GM21447 (cell line): ENCODE data around the gene SIK3.
"Not testable (repeated sequence)": the region's sequence is repeated elsewhere in the genome, so short reads cannot be mapped to it uniquely, and the experiment has no call there.

Experiments used
- ATAC-seq: cut with Tn5 transposase; IDR thresholded peaks from one replicate; pipeline ENCODE4 v1.9.1; 2021; ENCODE audit not compliant: unreplicated experiment

The SIK3 gene

GRCh38 chr11:117098269-117099232, at the start of gene SIK3:
SIK3 (minus strand) TSS chr11:117098428; CDS start chr11:117098415, 13 bp downstream.
- peak; percentile 56 for ATAC-seq

- ATAC-seq, result no peak
These were observed 48.3 kb upstream of the SIK3 start for GRCh38 chr11:117146521-117146920.

- no peak for ATAC-seq
These were observed 47.1 kb upstream of the SIK3 start for GRCh38 chr11:117145393-117145761.

- peak; percentile 41 for ATAC-seq
These were observed 46.5 kb upstream of the SIK3 start for GRCh38 chr11:117144477-117145392.

GRCh38 chr11:117143871-117144476, 45.7 kb upstream of the SIK3 start, which contains the start of gene PAFAH1B2:
PAFAH1B2 (plus strand) TSS chr11:117144287; CDS start chr11:117152448, 8,161 bp downstream.
- peak; percentile 97 for ATAC-seq

GRCh38 chr11:117143390-117143789, 45.2 kb upstream of the SIK3 start:
- ATAC-seq, result peak; percentile 18

GRCh38 chr11:117137223-117138086, 39.2 kb upstream of the SIK3 start:
- ATAC-seq, result not testable (repeated sequence)

- ATAC-seq, result not testable (repeated sequence)
These were observed 36.8 kb upstream of the SIK3 start for GRCh38 chr11:117134979-117135378.

GRCh38 chr11:117134431-117134830, 36.2 kb upstream of the SIK3 start:
- no peak for ATAC-seq

GRCh38 chr11:117130879-117131278, 32.7 kb upstream of the SIK3 start:
- ATAC-seq, result no peak

- ATAC-seq, result not testable (repeated sequence)
These were observed 32.2 kb upstream of the SIK3 start for GRCh38 chr11:117130396-117130795.

- no peak for ATAC-seq
These were observed 30.1 kb upstream of the SIK3 start for GRCh38 chr11:117128289-117128688.

- no peak for ATAC-seq
These were observed 29.1 kb upstream of the SIK3 start for GRCh38 chr11:117127171-117127901.

GRCh38 chr11:117126223-117126965, 28.2 kb upstream of the SIK3 start:
- ATAC-seq, result no peak

GRCh38 chr11:117122556-117122955, 24.3 kb upstream of the SIK3 start:
- ATAC-seq, result no peak

GRCh38 chr11:117121176-117121575, 22.9 kb upstream of the SIK3 start:
- ATAC-seq, result no peak

- no peak for ATAC-seq
These were observed 19.5 kb upstream of the SIK3 start for GRCh38 chr11:117117681-117118080.

GRCh38 chr11:117112939-117113338, 14.7 kb upstream of the SIK3 start:
- ATAC-seq, result not testable (repeated sequence)

GRCh38 chr11:117112497-117112896, 14.3 kb upstream of the SIK3 start:
- not testable (repeated sequence) for ATAC-seq
